Esophagus squamous epithelium (tissue), 4 donors: Measurements from ENCODE around the gene LSM14B.

ENCODE experiments used
- POLR2A ChIP-seq, 4 donors: fragments of 450-650 bp; IDR thresholded peaks; one replicate each; pipeline ENCODE4 v1.6.1; 2017; ENCODE audit warnings: antibody characterized with exemption in 4 of 4, mild to moderate bottlenecking in 4 of 4, moderate library complexity in 3 of 4
- TF ChIP-seq, protein P1 (sequence below), 6 experiments: fragments of 450-650 bp in 4 of 6; fragments of 200-600 bp in 2 of 6; sonication (generic) in 2 of 6; IDR thresholded peaks; one replicate each; pipeline ENCODE4 v1.5.1; 2016 to 2019; ENCODE audit warnings: antibody characterized with exemption in 6 of 6, mild to moderate bottlenecking in 4 of 6, moderate library complexity in 4 of 6

DNA sequence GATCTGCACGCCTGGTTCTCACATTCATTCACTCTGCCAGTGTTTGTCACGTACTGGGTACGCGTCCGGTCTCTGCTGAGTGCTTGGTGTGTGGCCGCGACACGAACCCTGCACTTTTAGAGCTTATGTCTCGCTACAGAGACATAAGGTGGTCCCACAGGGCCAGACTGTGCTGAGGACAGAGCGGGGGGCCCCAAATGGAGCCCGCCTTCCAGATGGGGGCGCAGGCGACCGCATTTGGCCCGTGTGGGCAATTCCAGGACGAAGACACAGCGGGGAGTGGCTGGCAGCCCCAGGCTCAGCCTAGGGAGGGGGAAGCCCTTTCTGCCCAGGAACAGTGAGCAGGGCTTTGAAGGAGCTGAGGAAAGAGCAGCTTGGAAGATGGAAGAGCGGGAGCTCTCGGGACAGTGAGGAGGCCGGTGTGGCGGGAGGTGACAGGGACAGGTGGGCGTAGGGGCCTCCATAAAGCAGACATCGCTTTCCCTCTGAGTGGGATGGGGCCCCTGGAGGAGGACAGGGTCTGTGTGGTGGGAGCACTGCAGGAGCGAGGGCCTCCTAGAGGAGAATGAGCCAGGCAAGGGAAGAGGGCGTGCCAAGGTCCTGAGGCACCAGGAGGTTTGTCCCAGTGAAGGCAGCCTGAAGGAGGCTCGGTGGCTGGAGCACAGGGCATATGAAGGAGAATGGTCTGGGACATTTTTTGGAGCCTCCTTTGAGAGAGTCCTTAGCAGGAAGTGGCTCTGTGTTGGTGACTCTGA lies 52.8 kb downstream of the LSM14B start:
- TF ChIP-seq, protein P1, sequence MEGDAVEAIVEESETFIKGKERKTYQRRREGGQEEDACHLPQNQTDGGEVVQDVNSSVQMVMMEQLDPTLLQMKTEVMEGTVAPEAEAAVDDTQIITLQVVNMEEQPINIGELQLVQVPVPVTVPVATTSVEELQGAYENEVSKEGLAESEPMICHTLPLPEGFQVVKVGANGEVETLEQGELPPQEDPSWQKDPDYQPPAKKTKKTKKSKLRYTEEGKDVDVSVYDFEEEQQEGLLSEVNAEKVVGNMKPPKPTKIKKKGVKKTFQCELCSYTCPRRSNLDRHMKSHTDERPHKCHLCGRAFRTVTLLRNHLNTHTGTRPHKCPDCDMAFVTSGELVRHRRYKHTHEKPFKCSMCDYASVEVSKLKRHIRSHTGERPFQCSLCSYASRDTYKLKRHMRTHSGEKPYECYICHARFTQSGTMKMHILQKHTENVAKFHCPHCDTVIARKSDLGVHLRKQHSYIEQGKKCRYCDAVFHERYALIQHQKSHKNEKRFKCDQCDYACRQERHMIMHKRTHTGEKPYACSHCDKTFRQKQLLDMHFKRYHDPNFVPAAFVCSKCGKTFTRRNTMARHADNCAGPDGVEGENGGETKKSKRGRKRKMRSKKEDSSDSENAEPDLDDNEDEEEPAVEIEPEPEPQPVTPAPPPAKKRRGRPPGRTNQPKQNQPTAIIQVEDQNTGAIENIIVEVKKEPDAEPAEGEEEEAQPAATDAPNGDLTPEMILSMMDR (IDR thresholded peaks at IDR 0.05) = no peak
- TF ChIP-seq POLR2A (IDR thresholded peaks at IDR 0.05) = no peak
